ENCODE data around the gene CLDN17.

The CLDN17 gene

GRCh38 chr21:30126576-30126975 lies 40.0 kb downstream of the CLDN17 start:
- TF ChIP-seq, protein P1, sequence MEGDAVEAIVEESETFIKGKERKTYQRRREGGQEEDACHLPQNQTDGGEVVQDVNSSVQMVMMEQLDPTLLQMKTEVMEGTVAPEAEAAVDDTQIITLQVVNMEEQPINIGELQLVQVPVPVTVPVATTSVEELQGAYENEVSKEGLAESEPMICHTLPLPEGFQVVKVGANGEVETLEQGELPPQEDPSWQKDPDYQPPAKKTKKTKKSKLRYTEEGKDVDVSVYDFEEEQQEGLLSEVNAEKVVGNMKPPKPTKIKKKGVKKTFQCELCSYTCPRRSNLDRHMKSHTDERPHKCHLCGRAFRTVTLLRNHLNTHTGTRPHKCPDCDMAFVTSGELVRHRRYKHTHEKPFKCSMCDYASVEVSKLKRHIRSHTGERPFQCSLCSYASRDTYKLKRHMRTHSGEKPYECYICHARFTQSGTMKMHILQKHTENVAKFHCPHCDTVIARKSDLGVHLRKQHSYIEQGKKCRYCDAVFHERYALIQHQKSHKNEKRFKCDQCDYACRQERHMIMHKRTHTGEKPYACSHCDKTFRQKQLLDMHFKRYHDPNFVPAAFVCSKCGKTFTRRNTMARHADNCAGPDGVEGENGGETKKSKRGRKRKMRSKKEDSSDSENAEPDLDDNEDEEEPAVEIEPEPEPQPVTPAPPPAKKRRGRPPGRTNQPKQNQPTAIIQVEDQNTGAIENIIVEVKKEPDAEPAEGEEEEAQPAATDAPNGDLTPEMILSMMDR (IDR thresholded peaks at IDR 0.05; ENCODE audit: low read depth, low read length): no peak
- no peak for DNase-seq (ENCODE audit: extremely low read depth, low read depth)

- TF ChIP-seq, protein P1 (IDR thresholded peaks at IDR 0.05; ENCODE audit: low read depth, low read length): no peak
- no peak for DNase-seq (ENCODE audit: extremely low read depth, low read depth)
Measured at GRCh38 chr21:30117631-30118030, 49.0 kb downstream of the CLDN17 start.

GRCh38 chr21:30116479-30116878 lies 50.1 kb downstream of the CLDN17 start:
- DNase-seq (ENCODE audit: extremely low read depth, low read depth): no peak
- TF ChIP-seq, protein P1 (IDR thresholded peaks at IDR 0.05; ENCODE audit: low read depth, low read length): no peak

Data from AG09319 (cell line).